Measurements from ENCODE around the gene RNF5.
"Not testable (repeated sequence)": the region's sequence is repeated elsewhere in the genome, so short reads cannot be mapped to it uniquely, and the experiment has no call there.

RNF5 gene

GRCh38 chr6:32177788-32178546, at the start of gene RNF5:
Gene RNF5 (plus strand): TSS chr6:32178405. CDS start chr6:32178512, 107 bp downstream.
- Mint-ChIP-seq H3K4me3 (peak within 1 kb of the TSS; percentile 89), H3K4me1 (peaks cover 57% of the 10 kb centered on the region), H3K9me3 (peaks cover 1% of the 10 kb centered on the region), H3K36me3 (peaks cover 16% of the 10 kb centered on the region), H3K27me3 (no peaks in the 10 kb centered on the region), H3K27ac (peak within 1 kb of the TSS; percentile 93)
- DNase-seq (ENCODE audit: low spot score in 2 of 2), result peak; percentile 71 to 92
- peak; percentile 80 for ATAC-seq (ENCODE audit: low read depth)

- H3K36me3 Mint-ChIP-seq, result peaks cover 18% of the 10 kb centered on the region
- no peak for DNase-seq (ENCODE audit: low spot score in 2 of 2)
- H3K27me3 Mint-ChIP-seq, result no peaks in the 10 kb centered on the region
- peak overlapping the region; percentile 99 for H3K4me3 Mint-ChIP-seq
- peak overlapping the region; percentile 97 for H3K27ac Mint-ChIP-seq
- no peak for ATAC-seq (ENCODE audit: low read depth)
- H3K4me1 Mint-ChIP-seq, result peaks cover 32% of the 10 kb centered on the region
- no peaks in the 10 kb centered on the region for H3K9me3 Mint-ChIP-seq
Observed at GRCh38 chr6:32128751-32129296, 49.4 kb upstream of the RNF5 start.

GRCh38 chr6:32129297-32130088, 48.7 kb upstream of the RNF5 start:
- Mint-ChIP-seq H3K4me3 (peak overlapping the region; percentile 88), H3K27ac (peak overlapping the region; percentile 89), H3K4me1 (peaks cover 28% of the 10 kb centered on the region), H3K9me3 (no peaks in the 10 kb centered on the region), H3K27me3 (no peaks in the 10 kb centered on the region), H3K36me3 (peaks cover 13% of the 10 kb centered on the region)
- no peak for ATAC-seq (ENCODE audit: low read depth)
- DNase-seq (ENCODE audit: low spot score in 2 of 2), result no peak

- H3K27me3 Mint-ChIP-seq, result peaks cover 3% of the 10 kb centered on the region
- peak overlapping the region; percentile 28 for H3K4me3 Mint-ChIP-seq
- peaks cover 24% of the 10 kb centered on the region for H3K4me1 Mint-ChIP-seq
- no peaks in the 10 kb centered on the region for H3K9me3 Mint-ChIP-seq
- H3K36me3 Mint-ChIP-seq, result peaks cover 6% of the 10 kb centered on the region
- DNase-seq (ENCODE audit: low spot score in 2 of 2) (no peak), ATAC-seq (ENCODE audit: low read depth) (no peak)
- H3K27ac Mint-ChIP-seq, result no peak overlapping the region
Observed at GRCh38 chr6:32131439-32131948, 46.7 kb upstream of the RNF5 start.

- no peak for DNase-seq (ENCODE audit: low spot score in 2 of 2)
- Mint-ChIP-seq H3K27ac (no peak overlapping the region), H3K4me1 (peaks cover 18% of the 10 kb centered on the region), H3K36me3 (peaks cover under 1% of the 10 kb centered on the region), H3K27me3 (peaks cover 3% of the 10 kb centered on the region), H3K9me3 (no peaks in the 10 kb centered on the region), H3K4me3 (no peak overlapping the region)
- no peak for ATAC-seq (ENCODE audit: low read depth)
Observed at GRCh38 chr6:32132110-32132509, 46.1 kb upstream of the RNF5 start.

- Mint-ChIP-seq H3K4me1 (peaks cover 8% of the 10 kb centered on the region), H3K27me3 (peaks cover 3% of the 10 kb centered on the region), H3K4me3 (no peak overlapping the region), H3K27ac (no peak overlapping the region), H3K36me3 (no peaks in the 10 kb centered on the region), H3K9me3 (no peaks in the 10 kb centered on the region)
- ATAC-seq (ENCODE audit: low read depth), result no peak
- no peak for DNase-seq (ENCODE audit: low spot score in 2 of 2)
Observed at GRCh38 chr6:32133786-32134185, 44.4 kb upstream of the RNF5 start.

GRCh38 chr6:32137454-32137853, 40.8 kb upstream of the RNF5 start:
- ATAC-seq (ENCODE audit: low read depth) (no peak), DNase-seq (ENCODE audit: low spot score in 2 of 2) (no peak)
- no peaks in the 10 kb centered on the region for H3K36me3 Mint-ChIP-seq
- no peaks in the 10 kb centered on the region for H3K9me3 Mint-ChIP-seq
- H3K27me3 Mint-ChIP-seq, result peaks cover 13% of the 10 kb centered on the region
- no peak overlapping the region for H3K27ac Mint-ChIP-seq
- H3K4me3 Mint-ChIP-seq, result no peak overlapping the region
- no peaks in the 10 kb centered on the region for H3K4me1 Mint-ChIP-seq

- no peak overlapping the region for H3K27ac Mint-ChIP-seq
- peaks cover 13% of the 10 kb centered on the region for H3K27me3 Mint-ChIP-seq
- H3K36me3 Mint-ChIP-seq, result no peaks in the 10 kb centered on the region
- no peaks in the 10 kb centered on the region for H3K4me1 Mint-ChIP-seq
- ATAC-seq (ENCODE audit: low read depth) (no peak), DNase-seq (ENCODE audit: low spot score in 2 of 2) (no peak)
- H3K4me3 Mint-ChIP-seq, result no peak overlapping the region
- H3K9me3 Mint-ChIP-seq, result no peaks in the 10 kb centered on the region
Observed at GRCh38 chr6:32139590-32139989, 38.6 kb upstream of the RNF5 start.

GRCh38 chr6:32140420-32141046, 37.7 kb upstream of the RNF5 start:
- H3K9me3 Mint-ChIP-seq, result no peaks in the 10 kb centered on the region
- H3K4me3 Mint-ChIP-seq, result no peak overlapping the region
- H3K27ac Mint-ChIP-seq, result no peak overlapping the region
- H3K36me3 Mint-ChIP-seq, result no peaks in the 10 kb centered on the region
- DNase-seq (ENCODE audit: low spot score in 2 of 2) (no peak), ATAC-seq (ENCODE audit: low read depth) (no peak)
- no peaks in the 10 kb centered on the region for H3K4me1 Mint-ChIP-seq
- peaks cover 11% of the 10 kb centered on the region for H3K27me3 Mint-ChIP-seq

GRCh38 chr6:32144238-32144637, 34.0 kb upstream of the RNF5 start:
- not testable (repeated sequence) for DNase-seq (ENCODE audit: low spot score in 2 of 2); H3K4me1 Mint-ChIP-seq; H3K36me3 Mint-ChIP-seq; ATAC-seq (ENCODE audit: low read depth); H3K27ac Mint-ChIP-seq; H3K9me3 Mint-ChIP-seq; H3K4me3 Mint-ChIP-seq
- H3K27me3 Mint-ChIP-seq, result peaks cover 26% of the 10 kb centered on the region

GRCh38 chr6:32146287-32146686, 31.9 kb upstream of the RNF5 start:
- ATAC-seq (ENCODE audit: low read depth) (no peak), DNase-seq (ENCODE audit: low spot score in 2 of 2) (no peak)
- H3K27me3 Mint-ChIP-seq, result peaks cover 36% of the 10 kb centered on the region
- no peaks in the 10 kb centered on the region for H3K9me3 Mint-ChIP-seq
- H3K4me1 Mint-ChIP-seq, result peaks cover 3% of the 10 kb centered on the region
- no peak overlapping the region for H3K27ac Mint-ChIP-seq
- no peak overlapping the region for H3K4me3 Mint-ChIP-seq
- H3K36me3 Mint-ChIP-seq, result no peaks in the 10 kb centered on the region

- DNase-seq (ENCODE audit: low spot score in 2 of 2), result no peak
- Mint-ChIP-seq H3K4me3 (no peak overlapping the region), H3K27me3 (peaks cover 35% of the 10 kb centered on the region), H3K9me3 (no peaks in the 10 kb centered on the region), H3K27ac (no peak overlapping the region), H3K36me3 (no peaks in the 10 kb centered on the region), H3K4me1 (peaks cover 3% of the 10 kb centered on the region)
- ATAC-seq (ENCODE audit: low read depth), result no peak
Observed at GRCh38 chr6:32146687-32147086, 31.5 kb upstream of the RNF5 start.

GRCh38 chr6:32147401-32148132, 30.6 kb upstream of the RNF5 start:
- H3K27ac Mint-ChIP-seq, result no peak overlapping the region
- H3K4me1 Mint-ChIP-seq, result peaks cover 3% of the 10 kb centered on the region
- no peak for DNase-seq (ENCODE audit: low spot score in 2 of 2)
- no peaks in the 10 kb centered on the region for H3K36me3 Mint-ChIP-seq
- no peak overlapping the region for H3K4me3 Mint-ChIP-seq
- peaks cover 32% of the 10 kb centered on the region for H3K27me3 Mint-ChIP-seq
- ATAC-seq (ENCODE audit: low read depth), result peak; percentile 28
- no peaks in the 10 kb centered on the region for H3K9me3 Mint-ChIP-seq

Data from memory B cell (primary cell).